ENCODE measurements around the gene IGSF5.
"Not testable (repeated sequence)": the region's sequence is repeated elsewhere in the genome, so short reads cannot be mapped to it uniquely, and the experiment has no call there.

GRCh38 chr21:39745332-39745731, 349 bp downstream of the IGSF5 start:
- TF ChIP-seq, protein P1, sequence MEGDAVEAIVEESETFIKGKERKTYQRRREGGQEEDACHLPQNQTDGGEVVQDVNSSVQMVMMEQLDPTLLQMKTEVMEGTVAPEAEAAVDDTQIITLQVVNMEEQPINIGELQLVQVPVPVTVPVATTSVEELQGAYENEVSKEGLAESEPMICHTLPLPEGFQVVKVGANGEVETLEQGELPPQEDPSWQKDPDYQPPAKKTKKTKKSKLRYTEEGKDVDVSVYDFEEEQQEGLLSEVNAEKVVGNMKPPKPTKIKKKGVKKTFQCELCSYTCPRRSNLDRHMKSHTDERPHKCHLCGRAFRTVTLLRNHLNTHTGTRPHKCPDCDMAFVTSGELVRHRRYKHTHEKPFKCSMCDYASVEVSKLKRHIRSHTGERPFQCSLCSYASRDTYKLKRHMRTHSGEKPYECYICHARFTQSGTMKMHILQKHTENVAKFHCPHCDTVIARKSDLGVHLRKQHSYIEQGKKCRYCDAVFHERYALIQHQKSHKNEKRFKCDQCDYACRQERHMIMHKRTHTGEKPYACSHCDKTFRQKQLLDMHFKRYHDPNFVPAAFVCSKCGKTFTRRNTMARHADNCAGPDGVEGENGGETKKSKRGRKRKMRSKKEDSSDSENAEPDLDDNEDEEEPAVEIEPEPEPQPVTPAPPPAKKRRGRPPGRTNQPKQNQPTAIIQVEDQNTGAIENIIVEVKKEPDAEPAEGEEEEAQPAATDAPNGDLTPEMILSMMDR (IDR thresholded peaks at IDR 0.05) = not testable (repeated sequence)
- not testable (repeated sequence) for TF ChIP-seq POLR2A (IDR thresholded peaks at IDR 0.05)
